CD14-positive monocyte (primary cell): ENCODE results near the gene CTNNA3. TPM values are rescaled to one million over a fixed set of nuclear protein-coding genes. Genes with fewer than 3 reads are reported as not detected.

Experiments used
- DNase-seq, 3 donors: peaks; one replicate each; pipeline ENCODE4 v3.0.0-alpha.2; 2011 to 2022
- H2AFZ ChIP-seq: 2 replicates; pipeline ENCODE4 v1.6.0; 2012; ENCODE audit warnings: mild to moderate bottlenecking, low read depth, low read length, inconsistent platforms; ENCODE audit not compliant: insufficient read depth, poor library complexity, severe bottlenecking
- H3K27ac ChIP-seq, 2 donors: 1 replicate in 1 of 2; 2 replicates in 1 of 2; pipeline ENCODE4 v1.5.1; 2012 to 2013; ENCODE audit warnings: low read length in 2 of 2, control low read depth in 1 of 2, inconsistent platforms in 1 of 2, low read depth in 1 of 2, mild to moderate bottlenecking in 1 of 2
- H3K27me3 ChIP-seq, 2 donors: one replicate each; pipeline versions ENCODE4 v1.6.0 to v1.6.1; 2011 to 2013; ENCODE audit warnings: low read length in 2 of 2; ENCODE audit not compliant: control insufficient read depth in 2 of 2, insufficient read depth in 2 of 2
- H3K36me3 ChIP-seq, 2 donors: replicated peaks in 1 of 2; 1 replicate in 1 of 2; 2 replicates in 1 of 2; pipeline versions ENCODE4 v1.5.1 to v1.6.1; 2012 to 2013; ENCODE audit warnings: low read length in 2 of 2, control low read depth in 1 of 2, inconsistent platforms in 1 of 2, mild to moderate bottlenecking in 1 of 2; ENCODE audit not compliant: insufficient read depth in 2 of 2, control insufficient read depth in 1 of 2
- H3K4me1 ChIP-seq, 2 donors: 1 replicate in 1 of 2; 2 replicates in 1 of 2; pipeline versions ENCODE4 v1.5.1 to v1.6.1; 2012 to 2013; ENCODE audit warnings: low read length in 2 of 2, control low read depth in 1 of 2, inconsistent platforms in 1 of 2, mild to moderate bottlenecking in 1 of 2, moderate library complexity in 1 of 2; ENCODE audit not compliant: insufficient read depth in 2 of 2, control insufficient read depth in 1 of 2
- H3K4me2 ChIP-seq: replicated peaks from 2 replicates; pipeline ENCODE3; 2012; ENCODE audit warnings: low read length, moderate library complexity, mild to moderate bottlenecking; ENCODE audit not compliant: poor library complexity, severe bottlenecking; ENCODE audit errors: extremely low read depth
- H3K4me3 ChIP-seq, 3 experiments: fragments of 200-600 bp in 1 of 3; sonication (generic) in 1 of 3; replicated peaks in 1 of 3; 1 replicate in 2 of 3; 2 replicates in 1 of 3; pipeline ENCODE4 v1.5.1; 2011 to 2013; ENCODE audit warnings: low read length in 3 of 3, mild to moderate bottlenecking in 3 of 3, control low read depth in 2 of 3, low read depth in 2 of 3, inconsistent platforms in 1 of 3, moderate library complexity in 1 of 3
- H3K79me2 ChIP-seq: 2 replicates; pipeline ENCODE4 v1.6.0; 2012; ENCODE audit warnings: mild to moderate bottlenecking, control low read depth, inconsistent platforms, low read length, moderate library complexity; ENCODE audit not compliant: insufficient read depth
- H3K9ac ChIP-seq: 2 replicates; pipeline ENCODE4 v1.6.0; 2017; ENCODE audit warnings: low read length, mild to moderate bottlenecking; ENCODE audit not compliant: insufficient read depth, poor library complexity, severe bottlenecking
- H3K9me3 ChIP-seq, 2 donors: replicated peaks in 1 of 2; 1 replicate in 1 of 2; 2 replicates in 1 of 2; pipeline versions ENCODE4 v1.5.1 to v1.6.1; 2012 to 2013; ENCODE audit warnings: low read length in 2 of 2, control low read depth in 1 of 2; ENCODE audit not compliant: control insufficient read depth in 1 of 2, insufficient read depth in 1 of 2
- H4K20me1 ChIP-seq: 2 replicates; pipeline ENCODE4 v1.6.0; 2012; ENCODE audit warnings: mild to moderate bottlenecking, low read length, control low read depth, moderate library complexity; ENCODE audit not compliant: insufficient read depth
- H3K27ac Mint-ChIP-seq, 7 donors: one replicate each; pipeline ENCODE4 v1.8.0; 2020; ENCODE audit warnings: mild to moderate bottlenecking in 7 of 7, mixed read lengths in 7 of 7, moderate library complexity in 6 of 7, inconsistent platforms in 2 of 7
- H3K27me3 Mint-ChIP-seq, 3 donors: one replicate each; pipeline ENCODE4 v1.8.0; 2021 to 2022; ENCODE audit warnings: low read depth in 3 of 3, mild to moderate bottlenecking in 3 of 3, mixed read lengths in 3 of 3, moderate library complexity in 3 of 3, inconsistent platforms in 1 of 3
- H3K36me3 Mint-ChIP-seq, 2 donors: one replicate each; pipeline ENCODE4 v1.8.0; 2020; ENCODE audit warnings: mixed read lengths in 2 of 2, inconsistent platforms in 1 of 2, mild to moderate bottlenecking in 1 of 2
- H3K4me1 Mint-ChIP-seq: one replicate; pipeline ENCODE4 v1.8.0; 2020; ENCODE audit warnings: mild to moderate bottlenecking, mixed read lengths
- H3K4me3 Mint-ChIP-seq, 2 donors: one replicate each; pipeline ENCODE4 v1.8.0; 2020; ENCODE audit warnings: mild to moderate bottlenecking in 2 of 2, mixed read lengths in 2 of 2, moderate library complexity in 1 of 2
- H3K9me3 Mint-ChIP-seq, 7 donors: one replicate each; pipeline ENCODE4 v1.8.0; 2020 to 2022; ENCODE audit warnings: mixed read lengths in 7 of 7, mild to moderate bottlenecking in 6 of 7, moderate library complexity in 6 of 7, inconsistent platforms in 2 of 7
- CTCF ChIP-seq: fragments of 200-600 bp; IDR thresholded peaks from one replicate; pipeline ENCODE4 v1.8.0; 2022; ENCODE audit warnings: antibody characterized with exemption, mild to moderate bottlenecking
- WGBS: methylation state at CpG from one replicate; pipeline ENCODE4 v1.1.5; 2013; ENCODE audit warnings: missing lambda C conversion rate; ENCODE audit not compliant: insufficient coverage; 5-methylcytosine and 5-hydroxymethylcytosine counted together
- intact Hi-C, 2 donors: fragments of 100-400 bp; cut with micrococcal nuclease; formaldehyde crosslinking; loops; one replicate each; pipeline versions ENCODE4 v1.15.0 to v1.15.1; 2023
- polyA plus RNA-seq, 3 donors: library from polyadenylated mRNA; depleted of rRNA in 1 of 3; unstranded in 2 of 3; stranded (reverse) in 1 of 3; fragments of 300-500 nt in 2 of 3; fragments of >200 nt in 1 of 3; fragmentation: Illumina TruSeq in 2 of 3; gene quantifications; 1 replicate in 2 of 3; 2 replicates in 1 of 3; pipeline ENCODE4 v1.2.3, GENCODE V29; 2012 to 2021

Gene CTNNA3
- polyA plus RNA-seq, 3 donors, result not detected

- no peaks in the 10 kb centered on the region for H3K9me3 ChIP-seq
- Mint-ChIP-seq H3K27me3 (no peaks in the 10 kb centered on the region), H3K36me3 (no peaks in the 10 kb centered on the region), H3K27ac (no peak overlapping the region), H3K4me1 (no peaks in the 10 kb centered on the region), H3K9me3 (peaks cover 0 to 3% (median 2%) of the 10 kb centered on the region in 7 donors), H3K4me3 (no peak overlapping the region)
- no peak overlapping the region for H3K27ac ChIP-seq
- no peaks in the 10 kb centered on the region for H3K79me2 ChIP-seq
- no peak overlapping the region for H3K4me2 ChIP-seq
- no peak overlapping the region for H3K9ac ChIP-seq
- H3K4me3 ChIP-seq, result no peak overlapping the region
- H4K20me1 ChIP-seq, result no peaks in the 10 kb centered on the region
- intact Hi-C loops, result no loop called here
- no peaks in the 10 kb centered on the region for H3K36me3 ChIP-seq
- TF ChIP-seq CTCF, result no peak
- WGBS, result no CpG with 5 or more reads among the region's 4 CpGs
- DNase-seq, result no peak
- no peaks in the 10 kb centered on the region for H3K27me3 ChIP-seq
- H2AFZ ChIP-seq, result no peak overlapping the region
- no peaks in the 10 kb centered on the region for H3K4me1 ChIP-seq
Measured at GRCh38 chr10:65910209-65910608, 1785.8 kb downstream of the CTNNA3 start.

GRCh38 chr10:65907199-65907712 is 1788.7 kb downstream of the CTNNA3 start:
- no peaks in the 10 kb centered on the region for H3K9me3 ChIP-seq
- H3K27me3 ChIP-seq, result no peaks in the 10 kb centered on the region
- no peak for TF ChIP-seq CTCF
- H3K79me2 ChIP-seq, result no peaks in the 10 kb centered on the region
- no peaks in the 10 kb centered on the region for H3K36me3 ChIP-seq
- H3K9ac ChIP-seq, result no peak overlapping the region
- Mint-ChIP-seq H3K4me3 (no peak overlapping the region), H3K27me3 (no peaks in the 10 kb centered on the region), H3K4me1 (no peaks in the 10 kb centered on the region), H3K9me3 (peaks cover 0 to 4% (median 3%) of the 10 kb centered on the region in 7 donors), H3K36me3 (no peaks in the 10 kb centered on the region), H3K27ac (no peak overlapping the region)
- H3K4me2 ChIP-seq, result no peak overlapping the region
- H3K27ac ChIP-seq, result no peak overlapping the region
- H2AFZ ChIP-seq, result no peak overlapping the region
- no peak overlapping the region for H3K4me3 ChIP-seq
- DNase-seq, result no peak
- intact Hi-C loops, result no loop called here
- no peaks in the 10 kb centered on the region for H4K20me1 ChIP-seq
- WGBS, result 50% methylated on average over 4 of the region's 8 CpGs
- H3K4me1 ChIP-seq, result no peaks in the 10 kb centered on the region
